ENCODE results near the gene LMBRD1.

The LMBRD1 gene

GRCh38 chr6:69820438-69820837, 23.6 kb upstream of the LMBRD1 start:
- no peak for DNase-seq (ENCODE audit: low read depth, low spot score)
- Histone ChIP-seq H3K27ac (no peak overlapping the region), H3K4me3 (no peak overlapping the region), H3K9ac (ENCODE audit: insufficient read length) (no peak overlapping the region), H3K36me3 (ENCODE audit: insufficient read depth, low read length) (no peaks in the 10 kb centered on the region), H3K9me3 (ENCODE audit: low read depth, low read length) (peaks cover 2% of the 10 kb centered on the region; the same call in 1 of the 2 replicates)
- TF ChIP-seq FOXP2 (optimal IDR thresholded peaks at IDR 0.05; ENCODE audit: control extremely low read depth, extremely low read length, insufficient read depth) (no peak), EZH2 (IDR thresholded peaks at IDR 0.05) (no peak), POLR2AphosphoS5 (IDR thresholded peaks at IDR 0.05; ENCODE audit: borderline replicate concordance, low read depth, low read length) (no peak)

DNA sequence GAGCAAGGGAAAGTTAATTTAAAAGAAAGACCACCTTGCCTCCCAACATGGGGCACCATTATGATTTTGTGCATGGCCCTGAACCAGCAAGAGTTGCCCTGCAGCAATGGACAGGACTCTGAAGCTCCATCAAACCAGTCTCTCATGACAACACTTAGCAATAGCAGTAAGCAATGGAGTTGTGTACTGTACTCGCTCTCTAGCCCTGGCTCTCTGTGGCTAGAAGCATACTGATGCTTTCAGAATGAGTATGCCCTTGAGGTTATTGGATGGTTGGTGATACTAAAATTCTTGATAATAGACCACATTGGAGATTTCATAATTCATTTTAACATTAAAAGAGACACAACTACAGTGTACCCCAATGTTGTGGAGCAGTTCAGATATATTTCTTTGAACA, 23.2 kb upstream of the LMBRD1 start:
- DNase-seq (ENCODE audit: low read depth, low spot score), result no peak
- TF ChIP-seq POLR2AphosphoS5 (IDR thresholded peaks at IDR 0.05; ENCODE audit: borderline replicate concordance, low read depth, low read length) (no peak), FOXP2 (optimal IDR thresholded peaks at IDR 0.05; ENCODE audit: control extremely low read depth, extremely low read length, insufficient read depth) (no peak), EZH2 (IDR thresholded peaks at IDR 0.05) (no peak)
- no peak overlapping the region for H3K9ac ChIP-seq (ENCODE audit: insufficient read length)
- peaks cover 1% of the 10 kb centered on the region; the same call in 1 of the 2 replicates for H3K9me3 ChIP-seq (ENCODE audit: low read depth, low read length)
- 0 out of 2 replicates have a peak overlapping the region, but pooled peaks have one; percentile 74 for H3K27ac ChIP-seq
- H3K36me3 ChIP-seq (ENCODE audit: insufficient read depth, low read length), result no peaks in the 10 kb centered on the region
- no peak overlapping the region for H3K4me3 ChIP-seq

DNA sequence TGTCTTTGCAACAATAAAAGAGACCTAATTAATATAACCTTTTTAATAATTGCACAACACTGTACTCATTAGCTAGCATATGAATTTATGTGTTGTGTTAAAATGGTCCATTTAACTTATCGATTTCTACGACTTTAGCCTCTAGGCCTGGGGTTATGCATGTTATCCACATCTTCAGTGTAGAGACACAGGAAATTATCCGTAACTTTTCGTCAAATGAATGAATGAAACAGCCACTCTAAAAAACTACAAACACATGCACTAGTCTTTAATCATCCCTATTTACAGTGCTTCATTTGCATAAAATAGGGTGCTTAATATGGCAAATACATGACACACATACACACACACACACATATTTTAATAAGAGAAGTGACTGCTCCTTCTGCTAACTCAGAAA, 22.3 kb upstream of the LMBRD1 start:
- peak overlapping the region; percentile 26; the same call in 1 of the 2 replicates for H3K4me3 ChIP-seq
- H3K9me3 ChIP-seq (ENCODE audit: low read depth, low read length), result no peaks in the 10 kb centered on the region
- TF ChIP-seq FOXP2 (optimal IDR thresholded peaks at IDR 0.05; ENCODE audit: control extremely low read depth, extremely low read length, insufficient read depth) (no peak), POLR2AphosphoS5 (IDR thresholded peaks at IDR 0.05; ENCODE audit: borderline replicate concordance, low read depth, low read length) (peak; percentile 58; the same call in 1 of the 2 replicates), EZH2 (IDR thresholded peaks at IDR 0.05) (no peak)
- no peaks in the 10 kb centered on the region for H3K36me3 ChIP-seq (ENCODE audit: insufficient read depth, low read length)
- H3K9ac ChIP-seq (ENCODE audit: insufficient read length), result no peak overlapping the region
- peak overlapping the region; percentile 74 for H3K27ac ChIP-seq
- peak; percentile 70 for DNase-seq (ENCODE audit: low read depth, low spot score)

DNA sequence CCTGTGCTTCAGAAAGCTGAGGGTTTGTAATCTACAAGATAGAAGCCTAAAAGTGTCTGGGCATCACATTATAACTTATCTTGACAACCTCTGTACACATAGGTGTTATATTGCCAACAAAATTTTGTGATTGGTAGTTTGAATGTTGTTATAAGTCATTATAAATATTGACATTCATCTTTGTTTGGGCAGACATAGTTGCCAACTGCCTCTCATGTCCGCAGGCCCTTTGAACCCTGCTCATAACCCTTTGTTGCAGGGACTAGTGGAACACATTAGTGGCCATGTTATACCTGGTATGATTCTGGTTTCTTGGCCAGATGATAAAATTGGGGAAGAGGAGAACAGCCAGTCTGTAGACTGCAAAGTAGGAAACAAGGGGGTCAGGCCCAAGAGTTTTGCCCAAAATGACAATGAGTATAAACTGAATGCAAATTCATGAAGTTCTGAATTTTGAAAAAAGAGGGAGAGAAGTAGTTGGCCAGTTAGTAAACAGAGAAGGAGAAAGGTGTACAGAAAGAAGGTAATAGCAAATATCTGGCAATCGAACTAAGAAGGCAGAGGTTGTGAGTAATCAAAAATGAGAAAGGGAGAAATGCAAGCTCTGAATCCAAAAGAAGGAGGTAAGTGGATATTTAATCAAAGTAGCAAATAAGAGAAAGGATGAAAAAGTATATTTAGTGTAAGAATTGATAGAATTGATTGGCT, 21.6 kb upstream of the LMBRD1 start:
- Histone ChIP-seq H3K9ac (ENCODE audit: insufficient read length) (no peak overlapping the region), H3K4me3 (no peak overlapping the region), H3K36me3 (ENCODE audit: insufficient read depth, low read length) (no peaks in the 10 kb centered on the region), H3K9me3 (ENCODE audit: low read depth, low read length) (no peaks in the 10 kb centered on the region), H3K27ac (peak overlapping the region; percentile 74)
- DNase-seq (ENCODE audit: low read depth, low spot score), result no peak
- TF ChIP-seq EZH2 (IDR thresholded peaks at IDR 0.05) (no peak), POLR2AphosphoS5 (IDR thresholded peaks at IDR 0.05; ENCODE audit: borderline replicate concordance, low read depth, low read length) (no peak), FOXP2 (optimal IDR thresholded peaks at IDR 0.05; ENCODE audit: control extremely low read depth, extremely low read length, insufficient read depth) (no peak)

GRCh38 chr6:69817358-69817757, 20.5 kb upstream of the LMBRD1 start:
- Histone ChIP-seq H3K4me3 (no peak overlapping the region), H3K36me3 (ENCODE audit: insufficient read depth, low read length) (no peaks in the 10 kb centered on the region), H3K9me3 (ENCODE audit: low read depth, low read length) (no peaks in the 10 kb centered on the region), H3K9ac (ENCODE audit: insufficient read length) (no peak overlapping the region), H3K27ac (no peak overlapping the region)
- DNase-seq (ENCODE audit: low read depth, low spot score), result no peak
- TF ChIP-seq EZH2 (IDR thresholded peaks at IDR 0.05), result no peak
- no peak for TF ChIP-seq FOXP2 (optimal IDR thresholded peaks at IDR 0.05; ENCODE audit: control extremely low read depth, extremely low read length, insufficient read depth)
- TF ChIP-seq POLR2AphosphoS5 (IDR thresholded peaks at IDR 0.05; ENCODE audit: borderline replicate concordance, low read depth, low read length), result no peak

- Histone ChIP-seq H3K9ac (ENCODE audit: insufficient read length) (no peak overlapping the region), H3K36me3 (ENCODE audit: insufficient read depth, low read length) (no peaks in the 10 kb centered on the region), H3K27ac (no peak overlapping the region), H3K4me3 (no peak overlapping the region), H3K9me3 (ENCODE audit: low read depth, low read length) (no peaks in the 10 kb centered on the region)
- TF ChIP-seq FOXP2 (optimal IDR thresholded peaks at IDR 0.05; ENCODE audit: control extremely low read depth, extremely low read length, insufficient read depth), result no peak
- no peak for TF ChIP-seq POLR2AphosphoS5 (IDR thresholded peaks at IDR 0.05; ENCODE audit: borderline replicate concordance, low read depth, low read length)
- no peak for TF ChIP-seq EZH2 (IDR thresholded peaks at IDR 0.05)
- no peak for DNase-seq (ENCODE audit: low read depth, low spot score)
Measured at GRCh38 chr6:69816569-69816968, 19.8 kb upstream of the LMBRD1 start.

DNA sequence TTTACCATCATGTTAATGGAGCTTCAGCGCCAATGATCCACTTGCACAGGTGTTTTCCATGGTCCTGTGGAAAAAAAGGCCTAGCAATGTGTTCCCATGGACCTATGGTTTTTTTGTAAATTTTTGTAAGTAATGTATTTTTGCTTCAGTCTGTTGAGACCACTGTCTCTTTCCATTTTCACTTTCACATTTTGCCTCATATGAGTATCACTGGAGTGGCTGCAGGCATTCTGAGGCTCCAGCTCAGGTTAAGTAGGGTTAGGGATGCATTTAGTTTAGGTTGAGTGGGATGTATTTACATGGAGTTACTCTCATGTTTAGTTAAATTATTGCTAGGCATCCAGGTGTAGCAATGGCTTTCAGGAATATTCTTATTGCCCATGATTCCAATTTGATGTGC, 19.2 kb upstream of the LMBRD1 start:
- Histone ChIP-seq H3K9ac (ENCODE audit: insufficient read length) (no peak overlapping the region), H3K4me3 (no peak overlapping the region), H3K9me3 (ENCODE audit: low read depth, low read length) (no peaks in the 10 kb centered on the region), H3K36me3 (ENCODE audit: insufficient read depth, low read length) (no peaks in the 10 kb centered on the region), H3K27ac (no peak overlapping the region)
- TF ChIP-seq FOXP2 (optimal IDR thresholded peaks at IDR 0.05; ENCODE audit: control extremely low read depth, extremely low read length, insufficient read depth) (no peak), POLR2AphosphoS5 (IDR thresholded peaks at IDR 0.05; ENCODE audit: borderline replicate concordance, low read depth, low read length) (no peak), EZH2 (IDR thresholded peaks at IDR 0.05) (no peak)
- DNase-seq (ENCODE audit: low read depth, low spot score), result no peak

- TF ChIP-seq POLR2AphosphoS5 (IDR thresholded peaks at IDR 0.05; ENCODE audit: borderline replicate concordance, low read depth, low read length), result no peak
- TF ChIP-seq FOXP2 (optimal IDR thresholded peaks at IDR 0.05; ENCODE audit: control extremely low read depth, extremely low read length, insufficient read depth), result no peak
- TF ChIP-seq EZH2 (IDR thresholded peaks at IDR 0.05), result no peak
- Histone ChIP-seq H3K4me3 (no peak overlapping the region), H3K9me3 (ENCODE audit: low read depth, low read length) (no peaks in the 10 kb centered on the region), H3K27ac (no peak overlapping the region), H3K9ac (ENCODE audit: insufficient read length) (no peak overlapping the region), H3K36me3 (ENCODE audit: insufficient read depth, low read length) (no peaks in the 10 kb centered on the region)
- DNase-seq (ENCODE audit: low read depth, low spot score), result no peak
Measured at GRCh38 chr6:69813508-69813907, 16.7 kb upstream of the LMBRD1 start.
